Right cardiac atrium (tissue), 5 donors: Measurements from ENCODE around the gene KCNB1. TPM values are rescaled to one million over a fixed set of nuclear protein-coding genes. Genes with fewer than 3 reads are reported as not detected.
A peak's percentile ranks its signal among the peaks of the same experiment; 100 is the strongest.

Source experiments
- ATAC-seq, 2 donors: fragments of 200-7000 bp; cut with Tn5 transposase; one replicate each; pipeline versions ENCODE4 v1.8.0 to v1.9.1; 2020; ENCODE audit warnings: moderate library complexity in 2 of 2, mild to moderate bottlenecking in 1 of 2
- DNase-seq, 3 donors: peaks; one replicate each; pipeline ENCODE4 v3.0.0-alpha.2; 2020
- H3K27ac ChIP-seq: one replicate; pipeline ENCODE4 v1.5.1; 2013; ENCODE audit warnings: mild to moderate bottlenecking, low read length, control low read depth, moderate library complexity
- H3K27me3 ChIP-seq: one replicate; pipeline ENCODE4 v1.6.1; 2013; ENCODE audit not compliant: control insufficient read depth, insufficient read depth
- H3K4me1 ChIP-seq: one replicate; pipeline ENCODE4 v1.6.1; 2013; ENCODE audit warnings: low read length; ENCODE audit not compliant: control insufficient read depth, insufficient read depth
- H3K4me3 ChIP-seq: one replicate; pipeline ENCODE4 v1.5.1; 2013; ENCODE audit warnings: low read length, control low read depth
- H3K9me3 ChIP-seq: one replicate; pipeline ENCODE4 v1.6.1; 2013; ENCODE audit warnings: low read length; ENCODE audit not compliant: control insufficient read depth
- WGBS: extraction: QIAGEN DNeasy Blood & Tissue Kit; methylation state at CpG from one replicate; pipeline ENCODE4 v1.1.7; 2013; 5-methylcytosine and 5-hydroxymethylcytosine counted together
- intact Hi-C, 4 donors: fragments of 100-400 bp; cut with DNase I; formaldehyde crosslinking; loops; one replicate each; pipeline versions ENCODE4 v1.11.0 to v1.14.0; 2022 to 2023
- polyA plus RNA-seq: library from polyadenylated mRNA; stranded (reverse); fragments of 200-250 nt; gene quantifications from one replicate; pipeline ENCODE4 v1.2.3, GENCODE V29; 2013
- total RNA-seq, 4 donors: library from RNA; stranded (reverse); fragmentation: NEBNext Ultra II Directional; extraction: Animal tissue kit (Norgen Biotek cat#: 25700); gene quantifications; one replicate each; pipeline ENCODE4 v1.2.1, GENCODE V29; 2021
- donor health status: healthy with polysubstance abuse.
- donor health status: DM: no; HTN: yes; CAD: no.
- donor health status: DM: no; HTN: no; CAD: no.
- donor health status: DM: no; HTN: yes; CAD: no; lungs with severe emphysema.
- donor health status: DM: yes; HTN: yes; CAD: no.

Gene KCNB1
- total and polyA plus RNA-seq, 5 donors = 0.35 to 1.6 (median 0.66) TPM

GRCh38 chr20:49515586-49515985 lies 33.1 kb upstream of the KCNB1 start:
- DNase-seq = no peak
- Histone ChIP-seq H3K4me3 (no peak overlapping the region), H3K27ac (no peak overlapping the region), H3K27me3 (no peaks in the 10 kb centered on the region), H3K4me1 (no peaks in the 10 kb centered on the region), H3K9me3 (no peaks in the 10 kb centered on the region)
- intact Hi-C loops = no loop called here
- WGBS = 47% methylated on average over 3 of the region's 3 CpGs
- no peak for ATAC-seq

GRCh38 chr20:49513517-49513916 lies 31.0 kb upstream of the KCNB1 start:
- DNase-seq (no peak), ATAC-seq (no peak)
- H3K4me3 ChIP-seq = no peak overlapping the region
- 89% methylated on average over 2 of the region's 2 CpGs for WGBS
- H3K27ac ChIP-seq = no peak overlapping the region
- intact Hi-C loops = no loop called here
- no peaks in the 10 kb centered on the region for H3K9me3 ChIP-seq
- no peaks in the 10 kb centered on the region for H3K4me1 ChIP-seq
- H3K27me3 ChIP-seq = no peaks in the 10 kb centered on the region

DNA sequence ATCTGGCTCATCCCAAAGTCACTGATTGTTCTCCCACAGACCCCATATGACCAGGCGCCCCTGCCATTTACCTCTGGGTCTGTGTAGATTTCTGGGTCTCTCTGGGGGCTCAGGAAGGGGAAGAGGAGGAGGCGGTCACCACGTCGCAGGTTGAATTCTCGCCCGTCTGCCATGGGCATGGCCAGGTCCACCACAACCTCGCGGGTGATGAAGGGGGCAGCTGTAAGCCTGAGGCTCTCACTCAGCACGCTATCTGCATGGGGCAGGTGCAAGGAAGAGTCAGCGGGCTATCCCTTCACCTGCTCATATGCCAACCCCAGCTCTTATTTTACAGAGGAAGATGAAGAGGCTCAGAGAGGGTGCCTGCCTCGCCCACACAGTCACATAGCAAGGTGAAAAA lies 30.5 kb upstream of the KCNB1 start:
- 91% methylated on average over 11 of the region's 11 CpGs for WGBS
- no peak for ATAC-seq
- DNase-seq = no peak
- no peaks in the 10 kb centered on the region for H3K4me1 ChIP-seq
- H3K27ac ChIP-seq = no peak overlapping the region
- H3K27me3 ChIP-seq = no peaks in the 10 kb centered on the region
- no peaks in the 10 kb centered on the region for H3K9me3 ChIP-seq
- H3K4me3 ChIP-seq = no peak overlapping the region
- intact Hi-C loops = no loop called here

- H3K9me3 ChIP-seq = no peaks in the 10 kb centered on the region
- DNase-seq (no peak), ATAC-seq (no peak)
- H3K27me3 ChIP-seq = no peaks in the 10 kb centered on the region
- no peak overlapping the region for H3K4me3 ChIP-seq
- WGBS = 97% methylated on average over 2 of the region's 2 CpGs
- intact Hi-C loops = no loop called here
- no peaks in the 10 kb centered on the region for H3K4me1 ChIP-seq
- no peak overlapping the region for H3K27ac ChIP-seq
Observed at GRCh38 chr20:49511788-49512525, 29.5 kb upstream of the KCNB1 start.

GRCh38 chr20:49510562-49511122 lies 28.2 kb upstream of the KCNB1 start:
- ATAC-seq (peak; percentile 67), DNase-seq (peak; percentile 78 to 85 (median 80))
- no peaks in the 10 kb centered on the region for H3K4me1 ChIP-seq
- WGBS = 48% methylated on average over 12 of the region's 12 CpGs
- H3K27ac ChIP-seq = no peak overlapping the region
- H3K4me3 ChIP-seq = no peak overlapping the region
- intact Hi-C loops = no loop called here
- no peaks in the 10 kb centered on the region for H3K27me3 ChIP-seq
- H3K9me3 ChIP-seq = no peaks in the 10 kb centered on the region

GRCh38 chr20:49508435-49509199 lies 26.1 kb upstream of the KCNB1 start:
- H3K4me3 ChIP-seq = no peak overlapping the region
- intact Hi-C loops = no loop called here
- ATAC-seq (no peak), DNase-seq (no peak)
- H3K27me3 ChIP-seq = no peaks in the 10 kb centered on the region
- H3K9me3 ChIP-seq = no peaks in the 10 kb centered on the region
- 52% methylated on average over 14 of the region's 14 CpGs for WGBS
- no peaks in the 10 kb centered on the region for H3K4me1 ChIP-seq
- H3K27ac ChIP-seq = no peak overlapping the region

- ATAC-seq = no peak
- Histone ChIP-seq H3K27me3 (no peaks in the 10 kb centered on the region), H3K4me3 (no peak overlapping the region), H3K27ac (no peak overlapping the region), H3K4me1 (no peaks in the 10 kb centered on the region), H3K9me3 (no peaks in the 10 kb centered on the region)
- intact Hi-C loops = no loop called here
- 76% methylated on average over 21 of the region's 21 CpGs for WGBS
- DNase-seq = no peak
Observed at GRCh38 chr20:49507741-49508434, 25.4 kb upstream of the KCNB1 start.

- no peak overlapping the region for H3K4me3 ChIP-seq
- WGBS = 22% methylated on average over 9 of the region's 9 CpGs
- H3K4me1 ChIP-seq = no peaks in the 10 kb centered on the region
- peak; percentile 25 to 52 for ATAC-seq
- no peaks in the 10 kb centered on the region for H3K27me3 ChIP-seq
- no peaks in the 10 kb centered on the region for H3K9me3 ChIP-seq
- peak; percentile 51 to 79 (median 74) for DNase-seq
- intact Hi-C loops = no loop called here
- no peak overlapping the region for H3K27ac ChIP-seq
Observed at GRCh38 chr20:49505518-49505917, 23.1 kb upstream of the KCNB1 start.

DNA sequence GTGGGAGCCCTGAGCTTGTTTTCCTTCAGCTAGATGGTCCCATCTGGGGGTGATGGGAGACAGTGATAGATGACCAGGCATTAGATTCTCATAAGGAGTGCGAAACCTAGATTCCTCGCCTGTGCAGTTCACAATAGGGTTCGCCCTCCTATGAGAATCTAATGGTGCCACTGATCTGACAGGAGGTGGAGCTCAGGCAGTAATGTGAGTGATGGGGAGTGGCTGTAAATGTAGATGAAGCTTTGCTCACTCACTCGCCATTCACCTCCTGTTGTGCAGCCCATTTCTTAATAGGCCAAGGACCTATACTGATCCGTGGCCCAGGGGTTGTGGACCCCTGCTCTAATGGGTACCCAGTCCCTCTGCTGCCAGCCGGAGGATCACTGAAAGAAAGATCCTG lies 20.7 kb upstream of the KCNB1 start:
- H3K4me1 ChIP-seq = no peaks in the 10 kb centered on the region
- H3K9me3 ChIP-seq = no peaks in the 10 kb centered on the region
- H3K27me3 ChIP-seq = no peaks in the 10 kb centered on the region
- intact Hi-C loops = no loop called here
- H3K4me3 ChIP-seq = no peak overlapping the region
- no peak overlapping the region for H3K27ac ChIP-seq
- ATAC-seq = peak in 1 of 2 donors; percentile 13
- 81% methylated on average over 6 of the region's 6 CpGs for WGBS
- DNase-seq = no peak

GRCh38 chr20:49501917-49502316 lies 19.4 kb upstream of the KCNB1 start:
- no peaks in the 10 kb centered on the region for H3K4me1 ChIP-seq
- no peak overlapping the region for H3K27ac ChIP-seq
- no peak overlapping the region for H3K4me3 ChIP-seq
- 66% methylated on average over 3 of the region's 3 CpGs for WGBS
- no peaks in the 10 kb centered on the region for H3K9me3 ChIP-seq
- intact Hi-C loops = no loop called here
- no peak for DNase-seq
- no peaks in the 10 kb centered on the region for H3K27me3 ChIP-seq
- ATAC-seq = peak; percentile 7 to 18

DNA sequence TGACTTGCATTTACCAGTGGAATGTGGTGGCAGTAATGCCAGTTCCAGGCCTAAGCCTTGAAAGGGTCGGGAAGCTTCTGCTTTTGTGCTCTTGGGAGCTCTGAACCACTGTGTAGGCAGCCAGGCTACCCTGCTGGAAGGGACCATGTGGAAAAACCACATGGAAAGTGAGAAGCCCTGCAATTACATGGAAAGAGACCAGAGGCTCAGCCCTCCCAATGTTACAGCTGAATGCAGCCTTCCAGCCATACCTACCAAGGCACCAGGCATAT lies 14.9 kb upstream of the KCNB1 start:
- H3K4me3 ChIP-seq = no peak overlapping the region
- ATAC-seq (no peak), DNase-seq (no peak)
- H3K4me1 ChIP-seq = no peaks in the 10 kb centered on the region
- H3K27ac ChIP-seq = no peak overlapping the region
- intact Hi-C loops = no loop called here
- WGBS = 36% methylated on average over 1 of the region's 1 CpG
- H3K27me3 ChIP-seq = no peaks in the 10 kb centered on the region
- no peaks in the 10 kb centered on the region for H3K9me3 ChIP-seq
